ENCODE measurements around the gene SMAD7. TPM values are rescaled to one million over a fixed set of nuclear protein-coding genes. Genes with fewer than 3 reads are reported as not detected.

SMAD7 gene
- total and polyA plus RNA-seq, 7 experiments from 2014 or later: 5.3 to 79.4 (median 21.4) TPM

DNA sequence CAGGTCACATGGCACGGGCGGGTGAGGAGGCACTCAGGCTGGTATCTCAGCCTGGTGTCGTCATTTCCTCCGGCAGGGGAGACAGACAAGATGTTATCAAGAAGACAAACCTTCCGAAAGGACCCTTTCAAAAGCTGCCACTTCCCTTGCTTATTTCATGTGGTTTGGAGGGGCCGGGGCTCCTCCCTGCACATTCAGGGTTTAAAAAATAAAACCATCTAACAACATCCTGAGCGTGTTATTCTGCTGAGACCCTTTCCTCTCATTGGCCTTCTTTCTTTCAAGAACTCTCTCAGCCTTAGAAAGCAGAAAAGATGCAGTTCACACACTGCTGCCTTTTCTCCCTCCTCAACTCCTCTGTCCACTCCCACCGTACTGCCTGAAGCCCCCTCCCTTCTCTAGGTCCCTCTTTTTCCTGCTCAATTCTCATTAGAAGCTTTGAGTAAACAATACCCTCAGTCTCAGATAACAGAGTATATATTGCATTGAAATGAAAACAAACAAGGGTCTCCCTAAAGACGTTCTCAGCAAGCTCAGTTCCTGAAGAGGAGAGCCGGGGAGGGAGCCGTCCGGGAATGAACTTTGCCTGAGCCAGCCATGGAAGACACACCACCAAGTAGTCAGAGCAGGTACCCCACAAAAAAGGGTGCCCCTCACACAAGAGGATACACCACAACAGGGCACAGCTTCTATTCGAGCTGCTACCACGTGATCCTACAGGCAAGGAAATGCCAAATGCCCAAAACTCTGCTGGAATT, 9.7 kb downstream of the SMAD7 start:
- H3K9me3 Mint-ChIP-seq: no peaks in the 10 kb centered on the region
- peaks cover 59 to 100% (median 95%) of the 10 kb centered on the region in 7 donors for H3K4me1 Mint-ChIP-seq
- H3K36me3 ChIP-seq (ENCODE audit: control insufficient read depth in 2 of 3, insufficient read depth in 3 of 3, low read length in 3 of 3): no peaks in the 10 kb centered on the region
- H3K27me3 Mint-ChIP-seq: no peaks in the 10 kb centered on the region
- peak; percentile 91 for ATAC-seq
- peaks cover 0 to 68% (median 5%) of the 10 kb centered on the region in 5 donors for H3K36me3 Mint-ChIP-seq
- peak; percentile 53 to 98 (median 96) for DNase-seq
- H3K4me1 ChIP-seq (ENCODE audit: control insufficient read depth in 2 of 2, insufficient read depth in 2 of 2, low read length in 2 of 2): peaks cover 64 to 85% of the 10 kb centered on the region in 2 donors
- peak overlapping the region; percentile 80 to 98 (median 93) for H3K27ac Mint-ChIP-seq
- H3K4me3 Mint-ChIP-seq: peak overlapping the region; percentile 78 to 94 (median 86)
- intact Hi-C loops (cut with micrococcal nuclease): loop anchor here (1.0 to 10.0 kb wide), 13 partner anchors 8 to 1344 kb away; partner anchors contain the start of genes ACAA2 (in 2 of the 2), CXXC1 (in 1 of the 2) and MBD1 (in 1 of the 2)
- peak overlapping the region; percentile 49 for H3K27ac ChIP-seq (ENCODE audit: low read depth, low read length)
- ChIA-PET CTCF (interaction anchor here (0.7 to 1.6 kb wide), 4 partner anchors 12 to 34 kb away, joined by 3 to 8 read pairs (median 4); no protein-coding TSS in a partner anchor), POLR2A (interaction anchor here (0.8 to 3.0 kb wide), 8 partner anchors 7 to 108 kb away, joined by 3 to 41 read pairs (median 6); partner anchors contain the start of gene SMAD7)
- no peaks in the 10 kb centered on the region for H3K9me3 ChIP-seq (ENCODE audit: control insufficient read depth in 2 of 3, low read length in 3 of 3)
- H3K4me3 ChIP-seq (ENCODE audit: low read length): peak overlapping the region; percentile 36
- H3K27me3 ChIP-seq (ENCODE audit: control insufficient read depth in 2 of 2, insufficient read depth in 2 of 2, low read length in 2 of 2): no peaks in the 10 kb centered on the region

DNA sequence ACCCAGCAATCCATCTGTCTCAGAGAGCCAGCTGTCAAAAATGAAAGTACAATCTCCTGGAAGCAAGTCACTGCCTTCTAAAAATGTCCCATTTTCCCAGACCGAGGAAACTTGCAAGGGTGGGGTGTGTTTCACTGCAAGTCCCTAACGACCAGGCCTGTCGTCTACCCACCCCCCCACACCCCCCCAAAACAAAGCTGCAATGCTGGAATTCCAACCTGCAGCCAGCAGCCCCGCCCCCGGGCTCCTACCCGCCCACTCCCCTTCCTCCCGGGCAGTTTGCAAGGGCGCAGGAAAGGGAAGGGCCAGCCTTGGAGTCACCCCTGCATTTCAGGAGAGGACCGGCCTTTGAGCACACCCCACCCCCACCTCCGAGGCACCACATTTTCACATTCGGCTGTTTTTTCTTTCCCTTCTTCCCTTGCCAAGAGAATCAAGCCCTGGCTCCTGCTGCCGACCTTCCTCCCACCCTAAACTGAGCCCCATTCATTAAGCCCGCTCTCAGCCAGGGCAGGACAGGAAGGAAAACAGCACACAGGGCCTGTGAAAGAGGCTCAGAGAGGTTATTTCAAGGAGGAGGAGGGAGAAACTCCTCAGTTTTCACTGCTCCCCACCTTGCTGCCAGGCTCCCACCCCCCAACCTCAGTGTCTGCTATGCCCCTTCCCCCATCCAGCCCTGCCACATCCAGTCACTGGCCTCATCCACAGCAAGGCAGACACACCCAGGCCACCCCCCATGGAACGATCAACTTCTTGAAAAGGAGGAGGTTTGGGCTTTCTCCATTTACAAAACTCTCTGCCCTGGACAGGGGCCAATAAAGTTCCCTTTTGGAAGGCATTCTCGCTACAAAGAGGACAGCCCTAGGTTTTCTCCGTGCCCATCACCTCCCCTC, 11.3 kb downstream of the SMAD7 start:
- peaks cover 61 to 80% of the 10 kb centered on the region in 2 donors for H3K4me1 ChIP-seq (ENCODE audit: control insufficient read depth in 2 of 2, insufficient read depth in 2 of 2, low read length in 2 of 2)
- no peak overlapping the region for H3K27ac ChIP-seq (ENCODE audit: low read depth, low read length)
- DNase-seq: no peak
- Mint-ChIP-seq H3K4me1 (peaks cover 57 to 100% (median 93%) of the 10 kb centered on the region in 7 donors), H3K36me3 (peaks cover 0 to 55% (median 5%) of the 10 kb centered on the region in 5 donors), H3K9me3 (no peaks in the 10 kb centered on the region), H3K27me3 (no peaks in the 10 kb centered on the region), H3K4me3 (peak overlapping the region; percentile 78 to 94 (median 86)), H3K27ac (peak overlapping the region; percentile 80 to 98 (median 93))
- H3K9me3 ChIP-seq (ENCODE audit: control insufficient read depth in 2 of 3, low read length in 3 of 3): no peaks in the 10 kb centered on the region
- no peak overlapping the region for H3K4me3 ChIP-seq (ENCODE audit: low read length)
- CTCF ChIA-PET: interaction anchor here (1.0 to 1.6 kb wide), 3 partner anchors 11 to 21 kb away, joined by 3 to 8 read pairs (median 4); no protein-coding TSS in a partner anchor
- no peaks in the 10 kb centered on the region for H3K27me3 ChIP-seq (ENCODE audit: control insufficient read depth in 2 of 2, insufficient read depth in 2 of 2, low read length in 2 of 2)
- intact Hi-C loops (cut with micrococcal nuclease): loop anchor here (1.0 to 10.0 kb wide), 10 partner anchors 7 to 1345 kb away; partner anchors contain the start of genes ACAA2 (in 2 of the 2), CXXC1 (in 1 of the 2) and MBD1 (in 1 of the 2)
- POLR2A ChIA-PET: interaction anchor here (1.2 to 3.0 kb wide), 7 partner anchors 8 to 13 kb away, joined by 4 to 41 read pairs (median 9); partner anchors contain the start of gene SMAD7
- H3K36me3 ChIP-seq (ENCODE audit: control insufficient read depth in 2 of 3, insufficient read depth in 3 of 3, low read length in 3 of 3): no peaks in the 10 kb centered on the region
- ATAC-seq: no peak

DNA sequence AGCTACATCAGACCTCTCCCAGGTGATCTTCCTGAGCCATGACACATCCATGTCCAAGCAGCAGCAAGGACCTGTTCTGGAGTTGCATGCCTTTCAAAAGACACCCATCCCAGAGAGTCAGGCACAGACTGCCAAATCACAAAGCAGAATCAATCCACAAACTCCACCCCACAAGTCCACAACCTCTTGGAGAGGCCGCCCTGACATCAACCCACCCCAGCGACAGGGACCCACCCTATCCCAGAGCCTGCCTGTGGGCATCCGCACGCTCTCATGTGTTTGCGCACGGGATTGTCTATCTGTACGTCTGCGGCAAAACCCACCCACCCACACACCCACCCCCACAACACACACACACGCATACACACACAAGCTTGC, 11.9 kb downstream of the SMAD7 start:
- CTCF ChIA-PET: no interaction called here
- Histone ChIP-seq H3K4me1 (ENCODE audit: control insufficient read depth in 2 of 2, insufficient read depth in 2 of 2, low read length in 2 of 2) (peaks cover 59 to 80% of the 10 kb centered on the region in 2 donors), H3K4me3 (ENCODE audit: low read length) (no peak overlapping the region), H3K27ac (ENCODE audit: low read depth, low read length) (no peak overlapping the region), H3K27me3 (ENCODE audit: control insufficient read depth in 2 of 2, insufficient read depth in 2 of 2, low read length in 2 of 2) (no peaks in the 10 kb centered on the region), H3K9me3 (ENCODE audit: control insufficient read depth in 2 of 3, low read length in 3 of 3) (no peaks in the 10 kb centered on the region), H3K36me3 (ENCODE audit: control insufficient read depth in 2 of 3, insufficient read depth in 3 of 3, low read length in 3 of 3) (no peaks in the 10 kb centered on the region)
- intact Hi-C loops (cut with micrococcal nuclease): no loop called here
- peak overlapping the region; percentile 28 to 98 (median 68) for H3K27ac Mint-ChIP-seq
- DNase-seq: no peak
- no peaks in the 10 kb centered on the region for H3K9me3 Mint-ChIP-seq
- H3K4me3 Mint-ChIP-seq: peak overlapping the region in 6 of 10 donors; percentile 7 to 86 (median 32)
- POLR2A ChIA-PET: interaction anchor here (1.2 to 2.2 kb wide), 3 partner anchors 9 to 11 kb away, joined by 6 to 9 read pairs (median 8); no protein-coding TSS in a partner anchor
- H3K27me3 Mint-ChIP-seq: no peaks in the 10 kb centered on the region
- ATAC-seq: no peak
- peaks cover 51 to 100% (median 93%) of the 10 kb centered on the region in 7 donors for H3K4me1 Mint-ChIP-seq
- H3K36me3 Mint-ChIP-seq: peaks cover 0 to 50% (median 5%) of the 10 kb centered on the region in 5 donors

GRCh38 chr18:48937869-48938750, 12.7 kb downstream of the SMAD7 start:
- H3K27ac Mint-ChIP-seq: peak overlapping the region; percentile 28 to 98 (median 69)
- CTCF ChIA-PET: no interaction called here
- Histone ChIP-seq H3K27ac (ENCODE audit: low read depth, low read length) (no peak overlapping the region), H3K4me1 (ENCODE audit: control insufficient read depth in 2 of 2, insufficient read depth in 2 of 2, low read length in 2 of 2) (peaks cover 59 to 80% of the 10 kb centered on the region in 2 donors), H3K4me3 (ENCODE audit: low read length) (no peak overlapping the region), H3K27me3 (ENCODE audit: control insufficient read depth in 2 of 2, insufficient read depth in 2 of 2, low read length in 2 of 2) (no peaks in the 10 kb centered on the region), H3K9me3 (ENCODE audit: control insufficient read depth in 2 of 3, low read length in 3 of 3) (no peaks in the 10 kb centered on the region), H3K36me3 (ENCODE audit: control insufficient read depth in 2 of 3, insufficient read depth in 3 of 3, low read length in 3 of 3) (no peaks in the 10 kb centered on the region)
- H3K27me3 Mint-ChIP-seq: no peaks in the 10 kb centered on the region
- no peaks in the 10 kb centered on the region for H3K9me3 Mint-ChIP-seq
- peak overlapping the region in 6 of 10 donors; percentile 5 to 84 (median 32) for H3K4me3 Mint-ChIP-seq
- POLR2A ChIA-PET: interaction anchor here (0.6 to 2.2 kb wide), 8 partner anchors 9 to 1343 kb away, joined by 3 to 9 read pairs (median 4); partner anchors contain the start of gene MBD1
- intact Hi-C loops (cut with micrococcal nuclease): no loop called here
- peaks cover 51 to 98% (median 93%) of the 10 kb centered on the region in 7 donors for H3K4me1 Mint-ChIP-seq
- H3K36me3 Mint-ChIP-seq: peaks cover 0 to 43% (median 2%) of the 10 kb centered on the region in 5 donors
- DNase-seq (no peak), ATAC-seq (no peak)

GRCh38 chr18:48935433-48935774, 15.4 kb downstream of the SMAD7 start:
- H3K36me3 ChIP-seq (ENCODE audit: control insufficient read depth in 2 of 3, insufficient read depth in 3 of 3, low read length in 3 of 3): no peaks in the 10 kb centered on the region
- Mint-ChIP-seq H3K36me3 (peaks cover 0 to 30% (median 0%) of the 10 kb centered on the region in 5 donors), H3K4me1 (peaks cover 54 to 98% (median 93%) of the 10 kb centered on the region in 7 donors), H3K27me3 (no peaks in the 10 kb centered on the region), H3K9me3 (no peaks in the 10 kb centered on the region), H3K27ac (peak overlapping the region; percentile 13 to 85 (median 74)), H3K4me3 (peak overlapping the region in 9 of 10 donors; percentile 6 to 81 (median 72))
- no peaks in the 10 kb centered on the region for H3K9me3 ChIP-seq (ENCODE audit: control insufficient read depth in 2 of 3, low read length in 3 of 3)
- POLR2A ChIA-PET: no interaction called here
- CTCF ChIA-PET: no interaction called here
- no peak for DNase-seq
- H3K4me1 ChIP-seq (ENCODE audit: control insufficient read depth in 2 of 2, insufficient read depth in 2 of 2, low read length in 2 of 2): peaks cover 54 to 74% of the 10 kb centered on the region in 2 donors
- H3K27ac ChIP-seq (ENCODE audit: low read depth, low read length): no peak overlapping the region
- no peaks in the 10 kb centered on the region for H3K27me3 ChIP-seq (ENCODE audit: control insufficient read depth in 2 of 2, insufficient read depth in 2 of 2, low read length in 2 of 2)
- intact Hi-C loops (cut with micrococcal nuclease): no loop called here
- H3K4me3 ChIP-seq (ENCODE audit: low read length): peak overlapping the region; percentile 9
- ATAC-seq: no peak

All from naive thymus-derived CD4-positive, alpha-beta T cell (primary cell).